WTC11 (cell line): ENCODE results near the gene CAMK2A. TPM values are rescaled to one million over a fixed set of nuclear protein-coding genes. Genes with fewer than 3 reads are reported as not detected.
A peak's percentile ranks its signal among the peaks of the same experiment; 100 is the strongest.

Experiments used
- ATAC-seq: fragments of 200-7000 bp; cut with Tn5 transposase; 2 replicates; pipeline ENCODE4 v1.10.0; 2021; ENCODE audit warnings: mild to moderate bottlenecking, moderate library complexity
- CTCF ChIA-PET: fragments of 300-600 bp; sonication (Branson Sonifier 250); formaldehyde crosslinking; loops from one replicate; lab custom pipeline; 2021; ENCODE audit warnings: antibody characterized with exemption; lab: Charles Lee
- POLR2A ChIA-PET: fragments of 350-600 bp; sonication (Branson Sonifier 250); formaldehyde crosslinking; loops from one replicate; lab custom pipeline; 2021; ENCODE audit warnings: antibody characterized with exemption; lab: Charles Lee
- DNase-seq: peaks from one replicate; pipeline ENCODE4 v3.0.0; 2021; ENCODE audit warnings: low spot score
- H3K27ac Mint-ChIP-seq: 2 replicates; pipeline ENCODE4 v1.8.0; 2021; ENCODE audit warnings: mixed read lengths
- H3K27me3 Mint-ChIP-seq: 2 replicates; pipeline ENCODE4 v1.8.0; 2021; ENCODE audit warnings: low read depth, mild to moderate bottlenecking, moderate library complexity, mixed read lengths
- H3K36me3 Mint-ChIP-seq: 2 replicates; pipeline ENCODE4 v1.8.0; 2021; ENCODE audit warnings: mixed read lengths
- H3K4me1 Mint-ChIP-seq: 2 replicates; pipeline ENCODE4 v1.8.0; 2022; ENCODE audit warnings: mixed read lengths
- H3K4me3 Mint-ChIP-seq: 2 replicates; pipeline ENCODE4 v1.8.0; 2021; ENCODE audit warnings: mild to moderate bottlenecking, moderate library complexity, mixed read lengths
- H3K9me3 Mint-ChIP-seq: 2 replicates; pipeline ENCODE4 v1.8.0; 2021; ENCODE audit warnings: mixed read lengths
- AFF4 ChIP-seq: sonication (generic); formaldehyde crosslinking; IDR thresholded peaks from 2 replicates; pipeline ENCODE4 v1.8.1; 2023; ENCODE audit warnings: mild to moderate bottlenecking, missing genetic modification reagents, borderline replicate concordance
- ATF1 ChIP-seq: sonication (generic); formaldehyde crosslinking; IDR thresholded peaks from 2 replicates; pipeline ENCODE4 v1.8.1; 2023; ENCODE audit warnings: mild to moderate bottlenecking, moderate library complexity, missing genetic modification reagents
- FOXP4 ChIP-seq: sonication (generic); formaldehyde crosslinking; IDR thresholded peaks from 2 replicates; pipeline ENCODE4 v1.8.0; 2022; ENCODE audit warnings: mild to moderate bottlenecking, missing genetic modification reagents
- GTF2I ChIP-seq: fragments of 250-450 bp; sonication (Bioruptor Pico); conservative IDR thresholded peaks from 2 replicates; pipeline ENCODE4 v1.4.0; 2021; ENCODE audit warnings: mild to moderate bottlenecking
- MYBL2 ChIP-seq: sonication (generic); formaldehyde crosslinking; IDR thresholded peaks from 2 replicates; pipeline ENCODE4 v1.8.1; 2023; ENCODE audit warnings: mild to moderate bottlenecking, moderate library complexity, missing genetic modification reagents
- NFATC4 ChIP-seq: fragments of 250-450 bp; sonication (Bioruptor Pico); IDR thresholded peaks from 2 replicates; pipeline ENCODE4 v1.9.0; 2021; ENCODE audit warnings: mild to moderate bottlenecking
- NR1H2 ChIP-seq: sonication (generic); formaldehyde crosslinking; IDR thresholded peaks from 2 replicates; pipeline ENCODE4 v1.9.0; 2021; ENCODE audit warnings: mild to moderate bottlenecking, moderate library complexity, missing genetic modification reagents
- NR3C1 ChIP-seq: sonication (generic); formaldehyde crosslinking; conservative IDR thresholded peaks from 2 replicates; pipeline ENCODE4 v1.8.1; 2023; ENCODE audit warnings: low read depth, mild to moderate bottlenecking, missing genetic modification reagents
- PREB ChIP-seq: sonication (generic); formaldehyde crosslinking; IDR thresholded peaks from 2 replicates; pipeline ENCODE4 v1.8.1; 2022; ENCODE audit warnings: mild to moderate bottlenecking, missing genetic modification reagents, moderate library complexity, borderline replicate concordance
- RORB ChIP-seq: fragments of 250-450 bp; sonication (Bioruptor Pico); IDR thresholded peaks from 2 replicates; pipeline ENCODE4 v1.9.0; 2021; ENCODE audit warnings: mild to moderate bottlenecking
- SOX15 ChIP-seq: fragments of 250-450 bp; sonication (Bioruptor Pico); IDR thresholded peaks from 2 replicates; pipeline ENCODE4 v1.9.0; 2021; ENCODE audit warnings: mild to moderate bottlenecking
- ZMAT4 ChIP-seq: fragments of 250-450 bp; sonication (Bioruptor Pico); IDR thresholded peaks from 2 replicates; pipeline ENCODE4 v1.9.0; 2021; ENCODE audit warnings: mild to moderate bottlenecking
- ZNF219 ChIP-seq: sonication (generic); formaldehyde crosslinking; IDR thresholded peaks from 2 replicates; pipeline ENCODE4 v1.8.0; 2023; ENCODE audit warnings: missing genetic modification reagents, mild to moderate bottlenecking, borderline replicate concordance
- ZNF317 ChIP-seq: sonication (generic); formaldehyde crosslinking; IDR thresholded peaks from 2 replicates; pipeline ENCODE4 v1.8.1; 2023; ENCODE audit warnings: low read depth, mild to moderate bottlenecking, moderate library complexity, missing genetic modification reagents, borderline replicate concordance
- ZNF396 ChIP-seq: fragments of 250-450 bp; sonication (Bioruptor Pico); IDR thresholded peaks from 2 replicates; pipeline ENCODE4 v1.8.0; 2021; ENCODE audit warnings: mild to moderate bottlenecking, moderate library complexity, borderline replicate concordance
- ZNF423 ChIP-seq: fragments of 250-450 bp; sonication (Bioruptor Pico); IDR thresholded peaks from 2 replicates; pipeline ENCODE4 v2.1.2; 2022; ENCODE audit warnings: mild to moderate bottlenecking, moderate library complexity
- total RNA-seq: library from RNA; stranded (reverse); gene quantifications from 3 replicates; pipeline ENCODE4 v1.2.3, GENCODE V29; 2021
- TF ChIP-seq, protein P1 (sequence below): sonication (generic); formaldehyde crosslinking; IDR thresholded peaks from 2 replicates; pipeline ENCODE4 v1.8.0; 2022; ENCODE audit warnings: mild to moderate bottlenecking, missing genetic modification reagents
- TF ChIP-seq, protein P2 (sequence below): sonication (generic); formaldehyde crosslinking; IDR thresholded peaks from 2 replicates; pipeline ENCODE4 v1.8.0; 2022; ENCODE audit warnings: missing genetic modification reagents

CAMK2A gene
- total RNA-seq, 1 experiment from 2014 or later, result 0.13 TPM

- Mint-ChIP-seq H3K27ac (no peak overlapping the region), H3K36me3 (no peaks in the 10 kb centered on the region), H3K4me3 (no peak overlapping the region), H3K4me1 (peaks cover 21% of the 10 kb centered on the region), H3K9me3 (no peaks in the 10 kb centered on the region), H3K27me3 (peaks cover 43% of the 10 kb centered on the region)
- TF ChIP-seq ZNF219 (CRISPR knock-in tag) (no peak), FOXP4 (CRISPR knock-in tag) (no peak), ZNF396 (CRISPR knock-in tag) (no peak), PREB (CRISPR knock-in tag) (no peak), NFATC4 (CRISPR knock-in tag) (no peak), NR3C1 (CRISPR knock-in tag) (no peak), RORB (CRISPR knock-in tag) (no peak), ZNF317 (no peak), ATF1 (CRISPR knock-in tag) (no peak), ZNF423 (no peak), ZMAT4 (no peak), NR1H2 (CRISPR knock-in tag) (no peak), MYBL2 (no peak)
- TF ChIP-seq, protein P1, sequence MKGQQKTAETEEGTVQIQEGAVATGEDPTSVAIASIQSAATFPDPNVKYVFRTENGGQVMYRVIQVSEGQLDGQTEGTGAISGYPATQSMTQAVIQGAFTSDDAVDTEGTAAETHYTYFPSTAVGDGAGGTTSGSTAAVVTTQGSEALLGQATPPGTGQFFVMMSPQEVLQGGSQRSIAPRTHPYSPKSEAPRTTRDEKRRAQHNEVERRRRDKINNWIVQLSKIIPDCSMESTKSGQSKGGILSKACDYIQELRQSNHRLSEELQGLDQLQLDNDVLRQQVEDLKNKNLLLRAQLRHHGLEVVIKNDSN (CRISPR knock-in tag), result no peak
- TF ChIP-seq, protein P2, sequence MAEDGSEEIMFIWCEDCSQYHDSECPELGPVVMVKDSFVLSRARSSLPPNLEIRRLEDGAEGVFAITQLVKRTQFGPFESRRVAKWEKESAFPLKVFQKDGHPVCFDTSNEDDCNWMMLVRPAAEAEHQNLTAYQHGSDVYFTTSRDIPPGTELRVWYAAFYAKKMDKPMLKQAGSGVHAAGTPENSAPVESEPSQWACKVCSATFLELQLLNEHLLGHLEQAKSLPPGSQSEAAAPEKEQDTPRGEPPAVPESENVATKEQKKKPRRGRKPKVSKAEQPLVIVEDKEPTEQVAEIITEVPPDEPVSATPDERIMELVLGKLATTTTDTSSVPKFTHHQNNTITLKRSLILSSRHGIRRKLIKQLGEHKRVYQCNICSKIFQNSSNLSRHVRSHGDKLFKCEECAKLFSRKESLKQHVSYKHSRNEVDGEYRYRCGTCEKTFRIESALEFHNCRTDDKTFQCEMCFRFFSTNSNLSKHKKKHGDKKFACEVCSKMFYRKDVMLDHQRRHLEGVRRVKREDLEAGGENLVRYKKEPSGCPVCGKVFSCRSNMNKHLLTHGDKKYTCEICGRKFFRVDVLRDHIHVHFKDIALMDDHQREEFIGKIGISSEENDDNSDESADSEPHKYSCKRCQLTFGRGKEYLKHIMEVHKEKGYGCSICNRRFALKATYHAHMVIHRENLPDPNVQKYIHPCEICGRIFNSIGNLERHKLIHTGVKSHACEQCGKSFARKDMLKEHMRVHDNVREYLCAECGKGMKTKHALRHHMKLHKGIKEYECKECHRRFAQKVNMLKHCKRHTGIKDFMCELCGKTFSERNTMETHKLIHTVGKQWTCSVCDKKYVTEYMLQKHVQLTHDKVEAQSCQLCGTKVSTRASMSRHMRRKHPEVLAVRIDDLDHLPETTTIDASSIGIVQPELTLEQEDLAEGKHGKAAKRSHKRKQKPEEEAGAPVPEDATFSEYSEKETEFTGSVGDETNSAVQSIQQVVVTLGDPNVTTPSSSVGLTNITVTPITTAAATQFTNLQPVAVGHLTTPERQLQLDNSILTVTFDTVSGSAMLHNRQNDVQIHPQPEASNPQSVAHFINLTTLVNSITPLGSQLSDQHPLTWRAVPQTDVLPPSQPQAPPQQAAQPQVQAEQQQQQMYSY (CRISPR knock-in tag), result no peak
- ChIA-PET CTCF (interaction anchor here (1.2 to 2.1 kb wide), 2 partner anchors 8 to 21 kb away, joined by 4 to 13 read pairs; no protein-coding TSS in a partner anchor), POLR2A (no interaction called here)
- DNase-seq (no peak), ATAC-seq (no peak)
These were observed 106.1 kb downstream of the CAMK2A start for GRCh38 chr5:150183436-150183835.

DNA sequence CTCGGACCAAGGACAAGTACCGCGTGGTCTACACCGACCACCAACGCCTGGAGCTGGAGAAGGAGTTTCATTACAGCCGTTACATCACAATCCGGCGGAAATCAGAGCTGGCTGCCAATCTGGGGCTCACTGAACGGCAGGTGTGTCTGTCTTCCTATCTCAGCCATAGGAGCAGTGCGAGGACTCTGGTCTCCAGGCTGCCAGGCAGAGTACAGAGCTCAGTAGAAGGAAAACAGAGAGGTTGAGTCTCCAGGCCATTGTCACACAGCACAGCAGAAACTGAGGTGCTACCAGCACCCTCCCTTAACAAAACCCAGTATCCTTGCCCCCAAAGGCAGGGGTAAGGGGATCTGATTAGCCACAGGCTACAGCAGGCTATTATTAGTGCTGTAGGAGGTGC lies 106.8 kb downstream of the CAMK2A start:
- no peak for ATAC-seq
- ChIA-PET POLR2A (no interaction called here), CTCF (no interaction called here)

More for the DNA sequence above, 106.8 kb downstream of the CAMK2A start:
- no peak for DNase-seq
- Mint-ChIP-seq H3K4me3 (no peak overlapping the region), H3K27me3 (peaks cover 36% of the 10 kb centered on the region), H3K4me1 (peaks cover 21% of the 10 kb centered on the region), H3K36me3 (no peaks in the 10 kb centered on the region), H3K27ac (no peak overlapping the region), H3K9me3 (no peaks in the 10 kb centered on the region)
- 0 out of 2 replicates have a peak, but pooled peaks have one; percentile 18 for TF ChIP-seq GTF2I (CRISPR knock-in tag)
- no peak for TF ChIP-seq AFF4 (CRISPR knock-in tag)
- TF ChIP-seq SOX15 (CRISPR knock-in tag), result no peak
